Hepatic stellate cell (primary cell): Measurements from ENCODE around the gene SLC6A16.
"Not testable (repeated sequence)": the region's sequence is repeated elsewhere in the genome, so short reads cannot be mapped to it uniquely, and the experiment has no call there.

Source experiments
- DNase-seq: peaks from one replicate; pipeline ENCODE4 v3.0.0; 2011; ENCODE audit warnings: low spot score

SLC6A16 gene

GRCh38 chr19:49324801-49325576 is at the start of gene SLC6A16:
Gene SLC6A16 (minus strand): TSS chr19:49325191. CDS start chr19:49311347, 13,844 bp downstream.
- no peak for DNase-seq

- DNase-seq = not testable (repeated sequence)
Observed at GRCh38 chr19:49373174-49373573, 48.2 kb upstream of the SLC6A16 start.

DNA sequence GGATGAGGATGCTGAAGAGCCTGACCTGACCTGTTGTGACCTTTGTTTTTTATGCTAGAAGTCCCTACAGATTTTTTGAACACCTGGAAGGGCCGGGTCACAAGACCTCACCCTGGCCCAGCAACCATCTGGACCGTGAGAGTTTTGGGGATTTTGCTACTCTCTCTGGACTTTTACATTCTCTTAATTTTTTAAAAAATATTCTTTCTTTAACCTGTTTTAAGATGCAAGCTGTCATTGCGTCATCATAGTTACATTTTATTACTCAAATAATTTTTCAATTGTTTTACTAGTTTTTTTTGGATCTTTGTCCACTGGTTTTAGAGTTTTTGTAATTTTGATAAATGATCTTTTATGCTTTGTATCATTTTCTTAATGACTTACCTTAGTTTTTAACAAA is 46.2 kb upstream of the SLC6A16 start:
- no peak for DNase-seq

GRCh38 chr19:49368711-49369358 is 43.8 kb upstream of the SLC6A16 start:
- DNase-seq = no peak

DNA sequence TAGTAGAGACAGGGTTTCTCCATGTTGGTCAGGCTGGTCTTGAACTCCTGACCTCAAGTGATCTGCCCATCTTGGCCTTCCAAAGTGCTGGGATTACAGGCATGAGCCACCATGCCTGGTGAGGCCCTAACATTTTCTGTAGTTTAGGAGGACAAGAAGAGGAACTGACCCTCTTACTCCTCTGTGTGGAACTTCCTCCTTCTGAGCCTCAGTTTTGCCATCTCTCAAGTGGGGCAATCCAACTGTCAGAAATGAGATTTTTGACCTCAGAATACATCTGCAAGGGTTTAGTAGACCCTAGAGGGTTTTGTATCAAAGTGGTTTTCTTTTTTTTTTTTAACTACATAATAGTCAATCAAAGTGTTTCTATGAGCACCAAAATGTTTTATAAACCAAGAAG is 41.1 kb upstream of the SLC6A16 start:
- DNase-seq = no peak

GRCh38 chr19:49364083-49364737 is 39.2 kb upstream of the SLC6A16 start:
- DNase-seq = no peak

DNA sequence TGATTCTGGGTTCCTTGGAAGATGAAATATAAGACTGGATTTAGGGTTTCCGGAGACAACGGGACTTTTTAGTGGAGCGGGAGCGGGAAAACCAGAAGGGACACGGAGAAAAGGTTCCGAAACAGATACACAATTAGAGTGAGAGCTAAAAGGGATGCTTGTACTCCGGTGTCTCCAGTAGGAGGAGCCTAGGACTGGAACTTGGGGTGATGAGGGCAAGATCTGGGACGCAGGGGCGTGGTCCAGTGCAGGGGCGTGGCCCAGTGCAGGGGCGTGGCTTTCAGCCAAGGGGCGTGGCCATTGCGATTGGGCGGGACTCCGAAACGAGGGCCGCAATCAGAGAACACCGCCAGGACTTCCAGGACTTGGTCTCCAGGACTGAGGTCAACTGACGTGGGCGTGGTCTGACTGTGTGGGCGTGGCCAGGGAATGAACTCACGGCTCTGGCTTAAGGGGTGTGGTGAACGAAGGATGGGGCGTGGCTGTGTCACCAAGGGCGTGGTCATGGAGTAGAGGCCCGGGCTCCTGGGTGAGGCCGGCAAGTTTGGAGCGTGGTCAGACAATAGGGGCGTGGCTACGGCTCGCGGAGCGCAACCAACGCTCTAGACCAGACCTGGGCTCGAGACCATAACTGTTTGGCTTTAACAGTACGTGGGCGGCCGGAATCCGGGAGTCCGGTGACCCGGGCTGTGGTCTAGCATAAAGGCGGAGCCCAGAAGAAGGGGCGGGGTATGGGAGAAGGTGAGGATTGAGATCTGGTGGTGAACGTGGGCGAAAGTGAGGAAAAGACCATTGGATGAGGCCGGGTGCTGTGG is 38.5 kb upstream of the SLC6A16 start, which contains the start of gene DKKL1:
TSS of gene DKKL1 (plus strand) at position 610 of the 815 bp plus-strand sequence. CDS start at position 732, 122 bp downstream.
- DNase-seq = peak; percentile 98

GRCh38 chr19:49362929-49363267 is 37.9 kb upstream of the SLC6A16 start:
- DNase-seq = no peak

DNA sequence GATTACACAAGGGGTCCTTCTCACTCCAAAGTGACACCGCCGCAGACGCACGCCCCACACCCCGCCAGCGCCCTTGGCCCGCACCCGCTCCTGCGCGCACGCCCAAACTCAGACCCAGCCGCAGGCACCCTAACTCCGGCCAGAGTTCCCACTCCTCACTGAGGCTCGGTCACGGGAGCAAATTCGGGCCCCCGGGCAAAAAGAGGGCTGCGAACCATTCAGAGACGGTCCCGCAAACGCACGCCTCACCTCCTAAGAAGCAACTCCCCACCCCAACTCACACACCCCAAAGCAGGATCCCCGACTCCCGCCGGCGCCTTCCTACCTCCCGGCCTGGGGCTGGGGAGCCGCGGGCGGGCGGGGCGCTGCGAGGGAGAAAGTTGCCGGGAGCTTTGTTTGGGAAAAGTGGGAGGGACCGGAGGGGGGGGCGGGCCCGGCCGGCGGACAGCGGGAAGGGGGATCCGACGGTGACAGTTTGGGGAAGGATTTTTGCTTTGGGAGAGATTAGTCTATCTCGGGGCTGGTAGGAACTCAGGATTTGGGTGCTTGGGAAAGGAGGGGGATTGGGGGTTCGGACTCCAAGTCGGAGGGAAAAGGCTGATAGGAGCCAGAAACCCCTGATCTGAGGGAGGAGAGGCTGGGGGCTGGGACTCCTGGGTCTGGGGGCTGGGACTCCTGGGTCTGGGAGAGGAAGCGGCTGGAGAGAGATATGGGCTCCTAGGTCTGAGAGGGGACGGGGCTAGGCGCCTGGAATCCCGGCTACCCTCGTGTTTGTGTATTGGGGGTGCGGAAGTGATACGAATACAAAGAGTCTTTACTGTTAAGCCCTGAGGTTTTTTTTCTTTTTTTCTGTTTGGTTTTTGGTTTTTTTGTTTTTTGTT is 37.3 kb upstream of the SLC6A16 start, which contains the start of gene TEAD2:
TSS of gene TEAD2 (minus strand) at position 369 of the 881 bp plus-strand sequence. CDS start 2,341 bp downstream, outside the sequence.
- peak; percentile 82 for DNase-seq

DNA sequence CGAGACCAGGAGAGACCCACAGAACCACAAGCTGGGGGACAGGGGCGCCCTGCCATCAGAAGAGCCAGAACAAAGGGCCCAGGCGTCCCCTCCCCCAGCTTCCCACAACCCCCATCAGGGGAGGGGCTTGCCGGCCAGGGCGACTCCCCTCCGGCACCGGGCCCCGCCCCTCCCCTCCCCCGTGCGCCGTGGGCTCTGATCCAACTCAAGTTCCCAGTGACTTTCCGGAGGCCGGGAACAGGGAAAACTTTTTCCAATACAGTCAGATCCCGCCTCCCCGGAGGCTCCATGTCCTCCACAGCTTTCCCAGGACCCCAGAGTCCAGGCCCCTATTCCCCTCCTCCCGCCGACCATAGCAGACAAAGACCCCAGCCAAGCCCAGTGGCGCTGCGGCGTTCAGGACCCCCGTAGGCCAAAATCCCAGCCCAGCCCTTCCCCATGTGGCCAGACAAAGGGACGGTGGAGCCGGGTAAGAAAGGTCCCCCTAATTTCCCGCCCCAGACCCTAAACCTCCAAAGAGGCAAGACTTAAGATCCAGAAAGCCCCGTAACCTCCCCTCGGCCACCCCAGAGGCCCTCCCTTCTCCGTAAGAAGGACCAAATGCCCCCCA is 36.6 kb upstream of the SLC6A16 start:
- DNase-seq = peak; percentile 88

DNA sequence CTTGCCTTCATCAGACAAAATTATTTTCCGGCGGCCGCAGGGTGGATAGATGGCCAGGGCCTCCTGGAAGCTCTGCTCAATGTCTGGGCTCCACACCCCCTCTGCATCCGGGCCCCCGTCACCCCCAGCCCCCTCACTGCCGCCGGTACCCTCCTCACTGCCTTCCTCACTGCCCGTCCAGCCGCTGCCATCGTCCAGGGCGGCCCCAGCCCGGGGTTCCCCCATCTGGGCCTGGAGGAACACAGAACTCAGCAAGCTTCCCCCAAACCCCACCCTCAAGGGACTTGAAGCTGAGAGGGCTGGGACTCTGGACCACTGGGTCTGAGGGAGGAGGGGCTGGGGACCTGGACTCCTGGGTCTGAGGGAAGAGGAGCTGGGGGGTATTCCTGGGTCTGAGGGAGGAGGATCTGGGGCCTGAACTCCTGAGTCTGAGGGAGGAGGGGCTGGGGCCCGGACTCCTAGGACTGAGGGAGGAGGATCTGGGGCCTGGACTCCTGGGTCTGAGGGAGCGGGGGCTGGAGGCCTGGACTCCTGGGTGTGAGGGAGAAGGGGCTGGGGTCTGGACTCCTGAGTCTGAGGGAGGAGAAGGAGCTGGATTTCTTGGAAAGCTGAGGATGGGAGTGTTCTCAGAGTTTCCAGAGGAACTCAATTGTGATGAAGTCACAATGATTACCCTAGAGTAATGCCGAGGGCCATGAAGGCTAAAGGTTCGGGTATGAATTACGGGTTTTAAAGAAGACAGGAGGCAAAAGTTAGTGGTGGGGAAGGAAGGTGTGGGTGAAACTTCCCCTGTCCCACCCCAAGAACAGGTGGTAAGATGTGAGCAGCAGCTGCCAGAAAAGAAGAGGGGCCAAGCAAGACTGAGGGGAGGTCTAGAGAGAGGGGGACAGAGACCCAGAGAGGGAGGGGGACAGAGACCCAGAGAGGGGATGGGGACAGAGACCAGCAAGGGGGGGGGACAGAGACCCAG is 35.1 kb upstream of the SLC6A16 start:
- DNase-seq = no peak

DNA sequence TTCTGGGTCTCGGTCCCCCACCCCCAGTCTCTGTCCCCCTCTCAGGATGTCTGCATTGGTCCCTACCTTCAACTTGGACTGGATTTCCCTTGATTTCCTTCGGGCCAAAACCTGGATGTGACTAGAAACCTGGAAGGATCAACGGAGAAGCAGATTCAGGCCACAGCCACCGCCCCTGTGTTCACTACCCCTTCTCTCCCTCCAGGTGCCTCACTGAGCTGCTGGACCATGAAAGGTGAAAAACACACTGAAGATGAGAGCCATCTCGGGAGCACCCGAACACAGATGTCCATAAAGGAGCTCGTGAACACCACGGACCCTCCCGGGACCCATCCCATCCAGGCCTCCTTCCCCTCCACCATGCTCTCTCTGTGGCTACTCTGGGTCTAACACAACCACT is 32.2 kb upstream of the SLC6A16 start:
- DNase-seq = no peak

- no peak for DNase-seq
Observed at GRCh38 chr19:49356382-49356781, 31.4 kb upstream of the SLC6A16 start.

DNA sequence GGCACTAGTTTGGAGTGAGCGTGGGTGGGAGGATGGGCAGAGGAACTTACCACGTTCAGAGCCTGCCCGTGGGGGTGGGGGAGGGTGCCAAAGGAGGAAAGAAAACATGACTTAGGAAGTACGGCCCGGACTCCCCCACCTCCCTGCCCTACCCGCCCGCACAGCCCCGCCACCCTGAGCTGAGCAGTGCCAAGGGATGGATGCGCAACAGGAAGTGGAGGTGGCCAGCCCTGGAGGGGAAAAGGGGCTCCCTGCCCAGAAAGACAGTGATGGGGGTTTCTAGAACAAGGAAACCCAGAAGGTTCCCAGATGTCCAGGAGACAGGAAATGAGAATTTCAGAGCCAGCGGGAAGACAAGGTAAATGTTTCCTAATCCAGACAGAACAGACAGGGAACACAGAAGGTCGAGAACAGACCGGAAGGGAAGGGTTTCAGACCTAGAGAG is 30.9 kb upstream of the SLC6A16 start:
- DNase-seq = no peak

DNA sequence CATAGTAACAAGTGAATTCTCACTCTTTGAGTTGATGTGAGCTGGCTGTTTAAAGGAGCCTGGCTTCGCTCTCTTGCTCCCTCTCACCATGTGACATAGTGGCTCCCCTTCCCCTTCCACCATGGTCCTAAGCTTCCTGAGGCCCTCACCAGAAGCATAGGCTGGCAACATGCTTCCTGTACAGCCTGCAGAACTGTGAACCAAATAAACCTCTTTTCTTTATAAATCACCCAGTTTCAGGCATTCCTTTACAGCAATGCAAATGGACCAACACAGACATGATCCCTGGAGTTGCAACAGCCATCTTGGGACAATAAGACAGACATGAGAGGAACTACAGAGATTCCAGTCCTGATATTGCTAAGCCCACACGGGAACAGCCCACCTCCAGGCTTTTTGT is 24.6 kb upstream of the SLC6A16 start:
- DNase-seq = no peak

DNA sequence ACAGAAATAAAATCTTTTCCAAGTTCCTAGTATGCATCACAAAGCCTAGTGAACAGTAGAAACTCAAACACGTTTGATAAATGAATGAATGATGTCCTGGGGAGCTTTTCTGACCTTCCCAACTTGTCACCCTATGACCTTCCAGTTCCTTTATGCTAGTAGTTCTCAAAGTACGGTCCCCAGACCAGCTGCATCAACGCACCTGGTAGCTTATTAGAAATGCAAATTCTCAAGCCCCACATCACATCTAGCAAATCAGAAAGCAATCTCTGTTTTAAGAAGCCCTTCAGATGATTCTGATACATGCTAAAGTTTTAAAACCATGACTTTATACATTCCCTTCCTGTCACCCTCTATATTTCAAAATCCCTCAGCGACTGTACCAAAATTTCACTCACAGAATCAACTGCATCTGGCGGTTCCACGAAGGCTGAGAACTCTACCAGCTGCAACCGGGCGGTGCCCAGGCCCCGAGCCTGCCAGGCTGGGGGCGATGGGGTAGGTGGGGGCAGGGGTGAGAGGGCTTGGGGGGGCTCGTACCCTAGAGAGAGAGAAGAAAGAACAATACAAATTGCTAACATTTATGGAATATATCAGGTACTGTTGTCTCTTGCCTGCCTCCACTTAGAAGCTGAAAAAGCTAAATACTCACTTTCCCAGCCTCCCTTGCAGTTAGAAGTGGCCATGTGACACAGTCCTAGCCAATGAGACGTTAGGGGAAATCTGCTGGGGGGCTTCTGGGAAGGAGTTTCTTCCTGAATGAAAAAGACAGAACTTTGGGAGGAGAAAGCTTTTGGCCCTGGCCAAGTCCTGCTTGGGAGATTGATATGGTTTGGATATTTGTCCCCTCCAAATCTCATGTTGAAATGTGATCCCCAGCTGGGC is 23.6 kb upstream of the SLC6A16 start:
- no peak for DNase-seq

- peak; percentile 87 for DNase-seq
Observed at GRCh38 chr19:49347835-49348234, 22.8 kb upstream of the SLC6A16 start.

DNA sequence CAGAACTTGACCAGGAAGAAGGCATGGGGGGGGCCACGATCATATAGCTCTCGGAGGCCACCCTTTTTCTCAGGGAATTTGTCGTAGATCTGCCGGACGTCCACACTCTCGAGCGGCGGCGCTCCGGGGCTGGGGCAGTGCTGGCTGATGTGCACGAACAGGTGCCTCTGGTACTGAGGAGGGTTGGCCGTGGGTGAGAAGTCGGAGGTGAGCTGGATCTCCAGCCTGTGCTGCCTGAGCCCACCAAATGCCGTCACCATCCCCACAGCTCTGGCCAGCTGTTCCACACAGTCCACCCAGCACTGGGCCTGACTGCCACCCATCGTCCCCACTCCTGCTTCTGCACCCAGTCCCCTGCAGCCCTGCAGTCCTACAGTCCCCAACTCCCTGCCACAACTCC is 22.2 kb upstream of the SLC6A16 start:
- DNase-seq = no peak
